Uterus (tissue), 4 donors: Measurements from ENCODE around the gene IRF2BP2. TPM values are rescaled to one million over a fixed set of nuclear protein-coding genes. Genes with fewer than 3 reads are reported as not detected.

Experiments used
- DNase-seq, 2 donors: peaks; one replicate each; pipeline ENCODE4 v3.0.0-alpha.2; 2019 to 2020
- H3K27ac ChIP-seq, 2 donors: fragments of 200-600 bp; sonication (generic); 1 replicate in 1 of 2; 2 replicates in 1 of 2; pipeline ENCODE4 v1.5.1; 2016 to 2018
- H3K27me3 ChIP-seq, 2 donors: fragments of 200-600 bp; sonication (generic); one replicate each; pipeline ENCODE4 v1.5.1; 2018 to 2019; ENCODE audit warnings: control low read depth in 1 of 2
- H3K36me3 ChIP-seq, 2 donors: fragments of 200-600 bp; sonication (generic); one replicate each; pipeline ENCODE4 v1.5.1; 2019; ENCODE audit warnings: control low read depth in 1 of 2
- H3K4me1 ChIP-seq, 2 donors: fragments of 200-600 bp; sonication (generic); one replicate each; pipeline ENCODE4 v1.5.1; 2018 to 2019; ENCODE audit warnings: control low read depth in 1 of 2
- H3K4me3 ChIP-seq, 2 donors: fragments of 200-600 bp; sonication (generic); 1 replicate in 1 of 2; 2 replicates in 1 of 2; pipeline ENCODE4 v1.5.1; 2018 to 2019; ENCODE audit warnings: mild to moderate bottlenecking in 1 of 2
- H3K9me3 ChIP-seq, 2 donors: fragments of 200-600 bp; sonication (generic); one replicate each; pipeline ENCODE4 v1.5.1; 2019; ENCODE audit warnings: control low read depth in 1 of 2
- CTCF ChIP-seq, 4 experiments: fragments of 200-600 bp in 2 of 4; fragments of 450-650 bp in 2 of 4; sonication (generic) in 2 of 4; IDR thresholded peaks; one replicate each; pipeline ENCODE4 v1.5.1; 2016 to 2019; ENCODE audit warnings: antibody characterized with exemption in 4 of 4, mild to moderate bottlenecking in 2 of 4, moderate library complexity in 1 of 4
- POLR2A ChIP-seq, 2 donors: fragments of 450-650 bp; IDR thresholded peaks; one replicate each; pipeline ENCODE4 v1.6.1; 2016; ENCODE audit warnings: antibody characterized with exemption in 2 of 2, mild to moderate bottlenecking in 1 of 2, moderate library complexity in 1 of 2
- intact Hi-C: fragments of 100-400 bp; cut with DNase I; formaldehyde crosslinking; loops from one replicate; pipeline ENCODE4 v1.15.1; 2023; ENCODE audit warnings: low total_unique reads
- total RNA-seq, 4 donors: library from RNA; depleted of rRNA in 3 of 4; stranded (reverse); fragments of >200 nt in 3 of 4; gene quantifications; one replicate each; pipeline versions ENCODE4 v1.1.0 to v1.2.4, GENCODE V29; 2014 to 2023
- donor health status: DM: yes; HTN: yes; CAD: no.

Gene IRF2BP2
- total RNA-seq, 4 donors from 2014 or later, result 56.8 to 182 (median 124) TPM

GRCh38 chr1:234572966-234573365 lies 37.0 kb downstream of the IRF2BP2 start:
- TF ChIP-seq POLR2A (IDR thresholded peaks at IDR 0.05), result no peak
- TF ChIP-seq CTCF (IDR thresholded peaks at IDR 0.05), result no peak
- no peaks in the 10 kb centered on the region for H3K9me3 ChIP-seq
- intact Hi-C loops, result no loop called here
- no peak overlapping the region for H3K27ac ChIP-seq
- no peak for DNase-seq
- H3K36me3 ChIP-seq, result no peaks in the 10 kb centered on the region
- no peak overlapping the region for H3K4me3 ChIP-seq
- H3K4me1 ChIP-seq, result no peaks in the 10 kb centered on the region
- no peaks in the 10 kb centered on the region for H3K27me3 ChIP-seq

GRCh38 chr1:234571702-234572101 lies 38.3 kb downstream of the IRF2BP2 start:
- Histone ChIP-seq H3K36me3 (no peaks in the 10 kb centered on the region), H3K27me3 (no peaks in the 10 kb centered on the region), H3K4me3 (no peak overlapping the region), H3K4me1 (no peaks in the 10 kb centered on the region), H3K27ac (peak overlapping the region in 1 of 2 donors; percentile 53), H3K9me3 (no peaks in the 10 kb centered on the region)
- intact Hi-C loops, result no loop called here
- no peak for DNase-seq
- no peak for TF ChIP-seq POLR2A (IDR thresholded peaks at IDR 0.05)
- no peak for TF ChIP-seq CTCF (IDR thresholded peaks at IDR 0.05)

GRCh38 chr1:234570329-234571120 lies 39.5 kb downstream of the IRF2BP2 start:
- H3K27ac ChIP-seq, result no peak overlapping the region
- no peak overlapping the region for H3K4me3 ChIP-seq
- H3K9me3 ChIP-seq, result no peaks in the 10 kb centered on the region
- TF ChIP-seq CTCF (IDR thresholded peaks at IDR 0.05), result no peak
- TF ChIP-seq POLR2A (IDR thresholded peaks at IDR 0.05), result no peak
- no peak for DNase-seq
- H3K36me3 ChIP-seq, result no peaks in the 10 kb centered on the region
- intact Hi-C loops, result no loop called here
- H3K4me1 ChIP-seq, result no peaks in the 10 kb centered on the region
- H3K27me3 ChIP-seq, result no peaks in the 10 kb centered on the region

- Histone ChIP-seq H3K4me1 (no peaks in the 10 kb centered on the region), H3K27ac (no peak overlapping the region), H3K27me3 (no peaks in the 10 kb centered on the region), H3K36me3 (no peaks in the 10 kb centered on the region), H3K4me3 (no peak overlapping the region), H3K9me3 (no peaks in the 10 kb centered on the region)
- TF ChIP-seq POLR2A (IDR thresholded peaks at IDR 0.05) (no peak), CTCF (IDR thresholded peaks at IDR 0.05) (no peak)
- intact Hi-C loops, result no loop called here
- no peak for DNase-seq
Measured at GRCh38 chr1:234568345-234568744, 41.6 kb downstream of the IRF2BP2 start.

- intact Hi-C loops, result no loop called here
- no peak for TF ChIP-seq POLR2A (IDR thresholded peaks at IDR 0.05)
- TF ChIP-seq CTCF (IDR thresholded peaks at IDR 0.05), result no peak
- Histone ChIP-seq H3K27me3 (no peaks in the 10 kb centered on the region), H3K4me1 (no peaks in the 10 kb centered on the region), H3K9me3 (no peaks in the 10 kb centered on the region), H3K27ac (peak overlapping the region; percentile 30 to 53), H3K4me3 (no peak overlapping the region), H3K36me3 (no peaks in the 10 kb centered on the region)
- DNase-seq, result no peak
Measured at GRCh38 chr1:234565132-234565531, 44.8 kb downstream of the IRF2BP2 start.
